ENCODE data around the gene RHOH.
A peak's percentile ranks its signal among the peaks of the same experiment; 100 is the strongest.
"Not testable (repeated sequence)": the region's sequence is repeated elsewhere in the genome, so short reads cannot be mapped to it uniquely, and the experiment has no call there.

RHOH gene

GRCh38 chr4:40264995-40265909, 68.4 kb downstream of the RHOH start:
- peak; percentile 82 for DNase-seq

- DNase-seq = peak; percentile 66
Observed at GRCh38 chr4:40265910-40266274, 69.1 kb downstream of the RHOH start.

- DNase-seq = no peak
Observed at GRCh38 chr4:40269133-40269532, 72.3 kb downstream of the RHOH start.

- peak; percentile 77 for DNase-seq
Observed at GRCh38 chr4:40270609-40271008, 73.8 kb downstream of the RHOH start.

GRCh38 chr4:40275065-40275730, 78.4 kb downstream of the RHOH start:
- no peak for DNase-seq

- peak; percentile 17 for DNase-seq
Observed at GRCh38 chr4:40276546-40276945, 79.7 kb downstream of the RHOH start.

GRCh38 chr4:40280586-40280985, 83.8 kb downstream of the RHOH start:
- no peak for DNase-seq

GRCh38 chr4:40281099-40281498, 84.3 kb downstream of the RHOH start:
- DNase-seq = no peak

GRCh38 chr4:40281913-40282312, 85.1 kb downstream of the RHOH start:
- no peak for DNase-seq

GRCh38 chr4:40282857-40283256, 86.0 kb downstream of the RHOH start:
- not testable (repeated sequence) for DNase-seq

GRCh38 chr4:40283413-40283812, 86.6 kb downstream of the RHOH start:
- DNase-seq = no peak

- DNase-seq = peak; percentile 39
Observed at GRCh38 chr4:40283968-40284367, 87.1 kb downstream of the RHOH start.

GRCh38 chr4:40285692-40286091, 88.9 kb downstream of the RHOH start:
- DNase-seq = no peak

- peak; percentile 34 for DNase-seq
Observed at GRCh38 chr4:40288566-40288965, 91.7 kb downstream of the RHOH start.

GRCh38 chr4:40289366-40290188, 92.7 kb downstream of the RHOH start:
- peak; percentile 68 for DNase-seq

GRCh38 chr4:40290611-40291186, 93.9 kb downstream of the RHOH start:
- DNase-seq = not testable (repeated sequence)

GRCh38 chr4:40292313-40292759, 95.5 kb downstream of the RHOH start:
- no peak for DNase-seq

GRCh38 chr4:40294339-40294738, 97.5 kb downstream of the RHOH start:
- DNase-seq = no peak

- not testable (repeated sequence) for DNase-seq
Observed at GRCh38 chr4:40295030-40295429, 98.2 kb downstream of the RHOH start.

GRCh38 chr4:40295572-40295971, 98.7 kb downstream of the RHOH start:
- no peak for DNase-seq

All from MV-4-11 (cell line).